Smooth muscle cell (in vitro differentiated cells): ENCODE measurements around the gene PSMA3. TPM values are rescaled to one million over a fixed set of nuclear protein-coding genes. Genes with fewer than 3 reads are reported as not detected.
A peak's percentile ranks its signal among the peaks of the same experiment; 100 is the strongest.

Experiments
- DNase-seq: peaks from one replicate; lab custom pipeline; 2025; ENCODE audit not compliant: unreplicated experiment; lab: John Stamatoyannopoulos, UW
- H2AFZ ChIP-seq: fragments of 200-600 bp; sonication (generic); 2 replicates; pipeline ENCODE4 v1.6.0; 2016; ENCODE audit warnings: antibody characterized with exemption, low read depth, mild to moderate bottlenecking
- H3F3A ChIP-seq: fragments of 200-600 bp; sonication (generic); 2 replicates; pipeline ENCODE4 v1.6.0; 2017; ENCODE audit warnings: antibody characterized with exemption, low read depth
- H3K27ac ChIP-seq: fragments of 200-600 bp; sonication (generic); 2 replicates; pipeline ENCODE4 v1.5.1; 2016; ENCODE audit warnings: low read depth, mild to moderate bottlenecking
- H3K27me3 ChIP-seq: fragments of 200-600 bp; sonication (generic); 2 replicates; pipeline ENCODE4 v1.6.1; 2016; ENCODE audit warnings: low read depth, mild to moderate bottlenecking
- H3K36me3 ChIP-seq: fragments of 200-600 bp; sonication (generic); 2 replicates; pipeline ENCODE4 v1.5.1; 2016; ENCODE audit warnings: low read depth
- H3K4me1 ChIP-seq: fragments of 200-600 bp; sonication (generic); 2 replicates; pipeline ENCODE4 v1.5.1; 2016; ENCODE audit warnings: low read depth
- H3K4me2 ChIP-seq: fragments of 200-600 bp; sonication (generic); 2 replicates; pipeline ENCODE4 v1.6.0; 2016; ENCODE audit warnings: mild to moderate bottlenecking
- H3K4me3 ChIP-seq: fragments of 200-600 bp; sonication (generic); 2 replicates; pipeline ENCODE4 v1.5.1; 2016; ENCODE audit warnings: mild to moderate bottlenecking
- H3K79me2 ChIP-seq: fragments of 200-600 bp; sonication (generic); 2 replicates; pipeline ENCODE4 v1.6.0; 2016; ENCODE audit warnings: low read depth, mild to moderate bottlenecking
- H3K9ac ChIP-seq: fragments of 200-600 bp; sonication (generic); 2 replicates; pipeline ENCODE4 v1.6.0; 2016; ENCODE audit warnings: low read depth
- H3K9me3 ChIP-seq: fragments of 200-600 bp; sonication (generic); replicated peaks from 2 replicates; pipeline ENCODE4 v1.5.1; 2016; ENCODE audit warnings: low read depth
- H4K20me1 ChIP-seq: fragments of 200-600 bp; sonication (generic); 2 replicates; pipeline ENCODE4 v1.6.0; 2016; ENCODE audit warnings: low read depth
- WGBS: methylation state at CpG from one replicate; pipeline ENCODE4 v1.1.7; 2016; ENCODE audit warnings: low lambda C conversion rate; 5-methylcytosine and 5-hydroxymethylcytosine counted together
- polyA plus RNA-seq: library from polyadenylated mRNA; unstranded; fragments of >200 nt; fragmentation: Nextera tagmentation; extraction: Ambion mirVana; gene quantifications from 2 replicates; pipeline ENCODE4 v1.2.1, GENCODE V29; 2016
- total RNA-seq: library from RNA; depleted of rRNA; stranded (reverse); fragments of >200 nt; gene quantifications from 2 replicates; pipeline ENCODE4 v1.2.3, GENCODE V29; 2014
- TF ChIP-seq, protein P1 (sequence below): fragments of 200-600 bp; sonication (generic); IDR thresholded peaks from 2 replicates; pipeline ENCODE4 v1.5.1; 2017; ENCODE audit warnings: borderline replicate concordance, mild to moderate bottlenecking, antibody characterized with exemption; ENCODE audit not compliant: insufficient read depth, poor library complexity, severe bottlenecking

The PSMA3 gene
- total and polyA plus RNA-seq, 2 experiments from 2014 or later: 133 to 189 TPM

DNA sequence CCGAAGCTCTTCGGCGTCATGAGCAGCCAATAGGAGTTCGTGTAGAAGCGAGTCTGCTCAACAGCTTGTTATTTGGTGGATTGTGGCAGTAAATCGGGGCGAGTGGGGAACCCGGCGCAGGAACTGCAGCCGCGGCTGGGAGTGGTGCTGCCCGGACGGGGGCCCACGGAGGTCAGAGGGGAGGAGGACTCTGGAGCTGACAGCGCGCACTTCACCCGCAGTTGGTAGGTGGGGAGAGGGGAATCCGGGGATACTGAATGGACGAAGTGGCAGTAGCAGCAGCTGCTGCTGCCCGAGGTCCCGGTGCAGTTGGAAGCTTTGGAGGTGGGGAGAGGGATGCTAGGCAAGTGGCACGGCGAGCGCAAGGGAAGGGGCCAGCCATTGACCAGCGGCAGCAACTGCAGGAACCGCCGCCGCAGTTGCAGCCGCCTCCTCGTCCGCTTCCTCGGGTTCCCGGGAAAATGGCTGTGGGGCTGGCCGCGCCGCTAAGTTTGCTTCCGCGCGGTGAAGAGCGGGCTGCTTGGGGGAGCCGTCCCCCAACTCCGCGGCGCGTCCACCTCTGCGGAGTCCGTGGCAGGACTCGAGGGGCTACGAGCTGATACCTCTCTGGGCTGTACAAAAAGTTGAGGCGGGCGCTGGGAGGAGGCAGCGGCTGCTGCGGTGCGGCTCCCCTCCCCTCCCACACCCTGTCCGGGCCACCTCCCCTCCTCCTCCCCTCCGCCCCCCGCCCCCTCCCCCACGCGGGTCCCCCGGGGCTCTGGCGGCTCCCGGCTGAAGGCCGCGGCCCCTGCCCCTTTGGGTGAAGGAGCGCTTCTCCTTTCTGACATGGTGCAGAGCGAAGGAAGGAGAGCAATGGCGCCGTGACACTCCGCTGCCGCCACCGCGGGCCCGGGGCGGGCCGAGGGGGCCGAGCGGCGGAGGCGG, 54.1 kb downstream of the PSMA3 start, which contains the start of gene ARID4A:
ARID4A (plus strand) TSS at position 79 of the 924 bp plus-strand sequence. CDS start 1,300 bp downstream, outside the sequence.
- under 1% methylated on average over 62 of the region's 79 CpGs for WGBS
- H3F3A ChIP-seq: no peaks in the 10 kb centered on the region
- H3K79me2 ChIP-seq: peaks cover 79% of the 10 kb centered on the region
- peaks cover 9% of the 10 kb centered on the region for H3K4me1 ChIP-seq
- TF ChIP-seq, protein P1, sequence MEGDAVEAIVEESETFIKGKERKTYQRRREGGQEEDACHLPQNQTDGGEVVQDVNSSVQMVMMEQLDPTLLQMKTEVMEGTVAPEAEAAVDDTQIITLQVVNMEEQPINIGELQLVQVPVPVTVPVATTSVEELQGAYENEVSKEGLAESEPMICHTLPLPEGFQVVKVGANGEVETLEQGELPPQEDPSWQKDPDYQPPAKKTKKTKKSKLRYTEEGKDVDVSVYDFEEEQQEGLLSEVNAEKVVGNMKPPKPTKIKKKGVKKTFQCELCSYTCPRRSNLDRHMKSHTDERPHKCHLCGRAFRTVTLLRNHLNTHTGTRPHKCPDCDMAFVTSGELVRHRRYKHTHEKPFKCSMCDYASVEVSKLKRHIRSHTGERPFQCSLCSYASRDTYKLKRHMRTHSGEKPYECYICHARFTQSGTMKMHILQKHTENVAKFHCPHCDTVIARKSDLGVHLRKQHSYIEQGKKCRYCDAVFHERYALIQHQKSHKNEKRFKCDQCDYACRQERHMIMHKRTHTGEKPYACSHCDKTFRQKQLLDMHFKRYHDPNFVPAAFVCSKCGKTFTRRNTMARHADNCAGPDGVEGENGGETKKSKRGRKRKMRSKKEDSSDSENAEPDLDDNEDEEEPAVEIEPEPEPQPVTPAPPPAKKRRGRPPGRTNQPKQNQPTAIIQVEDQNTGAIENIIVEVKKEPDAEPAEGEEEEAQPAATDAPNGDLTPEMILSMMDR: no peak
- peak within 1 kb of the TSS; percentile 98 for H3K4me3 ChIP-seq
- no peaks in the 10 kb centered on the region for H3K27me3 ChIP-seq
- H3K4me2 ChIP-seq: peak within 1 kb of the TSS; percentile 91
- H3K36me3 ChIP-seq: peaks cover 6% of the 10 kb centered on the region
- peaks cover 38% of the 10 kb centered on the region for H4K20me1 ChIP-seq
- peak; percentile 61 for DNase-seq
- H3K9ac ChIP-seq: peak within 1 kb of the TSS; percentile 94
- peak within 1 kb of the TSS; percentile 83 for H2AFZ ChIP-seq
- no peaks in the 10 kb centered on the region for H3K9me3 ChIP-seq
- H3K27ac ChIP-seq: peak within 1 kb of the TSS; percentile 98

DNA sequence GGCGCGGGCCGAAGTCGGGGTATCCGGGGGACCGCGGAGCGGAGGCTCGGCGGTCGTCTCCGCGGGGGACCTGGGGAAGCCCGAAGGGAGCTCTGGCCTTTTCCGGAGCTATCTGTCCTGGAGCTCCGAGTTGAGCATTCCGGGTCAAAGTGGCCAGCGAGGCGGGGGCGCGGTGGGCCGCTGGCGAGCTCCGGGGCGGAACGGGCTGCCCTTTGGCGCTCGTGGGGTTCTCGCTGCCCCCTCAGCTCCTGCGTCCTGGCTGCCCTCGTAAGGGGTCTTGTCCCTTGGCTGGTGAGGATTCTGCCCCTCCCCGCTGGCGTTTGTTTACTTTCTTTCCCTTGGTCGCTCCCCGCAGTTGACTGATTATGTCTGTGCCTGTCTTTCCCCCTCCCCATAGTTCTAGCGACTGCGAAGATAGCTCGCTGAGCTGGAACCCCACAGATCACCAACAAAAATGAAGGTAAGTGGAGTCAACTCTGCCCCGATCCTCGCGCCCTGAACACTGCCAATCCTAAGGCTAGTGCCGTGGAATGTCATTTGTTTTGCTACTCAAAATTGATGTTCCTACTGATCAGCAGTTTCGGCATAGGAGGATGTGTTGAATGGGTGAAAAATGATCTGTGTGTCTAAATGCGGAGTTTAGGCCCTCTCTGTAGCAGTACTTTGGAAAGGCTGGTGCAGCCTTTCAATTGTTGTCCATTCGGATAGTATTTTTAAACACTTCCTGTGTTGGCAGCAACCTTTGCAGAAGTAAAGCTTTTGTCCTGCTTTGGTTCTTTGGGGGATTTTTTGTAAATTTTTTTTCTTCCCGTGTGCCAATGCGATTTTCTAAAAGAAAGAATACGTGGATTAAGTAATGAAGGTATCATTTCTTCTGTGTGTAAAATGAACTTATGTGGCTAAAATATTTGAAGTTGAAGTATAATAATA, 55.0 kb downstream of the PSMA3 start:
- Histone ChIP-seq H3K27ac (peak overlapping the region; percentile 41), H3K9ac (peak overlapping the region; percentile 76), H3K4me3 (peak overlapping the region; percentile 98), H3K9me3 (no peaks in the 10 kb centered on the region), H3F3A (no peaks in the 10 kb centered on the region), H2AFZ (peak overlapping the region; percentile 77), H3K4me1 (peaks cover 9% of the 10 kb centered on the region), H3K36me3 (no peaks in the 10 kb centered on the region), H3K4me2 (peak overlapping the region; percentile 91), H4K20me1 (peaks cover 29% of the 10 kb centered on the region), H3K27me3 (no peaks in the 10 kb centered on the region), H3K79me2 (peaks cover 76% of the 10 kb centered on the region)
- WGBS: 7% methylated on average over 45 of the region's 48 CpGs
- TF ChIP-seq, protein P1: no peak
- DNase-seq: no peak

DNA sequence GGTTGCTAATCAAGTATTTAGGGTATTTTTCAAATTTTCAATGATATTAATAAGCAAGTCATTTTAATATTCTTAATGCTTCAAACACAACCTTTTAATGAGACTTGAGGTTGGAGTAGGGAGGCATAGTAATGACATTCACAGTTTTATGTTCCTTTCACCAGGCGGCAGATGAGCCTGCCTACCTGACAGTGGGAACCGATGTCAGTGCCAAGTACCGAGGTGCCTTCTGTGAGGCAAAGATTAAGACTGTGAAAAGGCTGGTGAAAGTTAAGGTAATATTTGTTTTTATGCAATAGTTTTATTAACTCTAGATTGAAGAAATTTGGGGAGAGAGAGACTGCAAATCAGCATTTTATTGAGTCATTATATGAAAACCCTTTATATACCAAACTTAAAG, 56.8 kb downstream of the PSMA3 start:
- peaks cover 68% of the 10 kb centered on the region for H3K79me2 ChIP-seq
- no peaks in the 10 kb centered on the region for H3K9me3 ChIP-seq
- DNase-seq: no peak
- no peaks in the 10 kb centered on the region for H3F3A ChIP-seq
- H3K36me3 ChIP-seq: no peaks in the 10 kb centered on the region
- H3K27me3 ChIP-seq: no peaks in the 10 kb centered on the region
- WGBS: 97% methylated on average over 3 of the region's 3 CpGs
- TF ChIP-seq, protein P1: no peak
- H3K4me3 ChIP-seq: no peak overlapping the region
- H2AFZ ChIP-seq: no peak overlapping the region
- H3K4me1 ChIP-seq: peaks cover 9% of the 10 kb centered on the region
- no peak overlapping the region for H3K9ac ChIP-seq
- H4K20me1 ChIP-seq: peaks cover 12% of the 10 kb centered on the region
- H3K27ac ChIP-seq: no peak overlapping the region
- H3K4me2 ChIP-seq: no peak overlapping the region
